ENCODE data around the gene CD207. TPM values are rescaled to one million over a fixed set of nuclear protein-coding genes. Genes with fewer than 3 reads are reported as not detected.

The CD207 gene
- total RNA-seq = not detected

DNA sequence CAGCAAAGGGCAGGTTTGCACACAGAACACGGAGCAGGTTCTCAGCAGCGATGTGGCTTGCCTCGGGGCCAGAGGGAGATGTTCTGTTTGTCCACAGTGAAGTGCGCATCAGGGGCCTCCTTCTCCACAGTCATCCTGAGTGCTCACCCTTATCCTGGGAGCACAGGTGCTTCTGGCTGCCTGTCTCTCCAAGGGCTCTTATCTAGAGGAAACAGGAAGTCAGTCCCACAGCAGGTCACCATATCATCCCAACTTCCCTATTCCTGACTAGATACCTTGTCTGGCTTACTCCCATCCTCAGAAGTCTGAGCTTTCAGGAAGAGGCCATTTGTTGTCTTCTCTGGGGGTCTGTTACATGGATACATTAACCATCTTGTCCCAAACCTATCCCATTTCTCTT lies at the start of gene CD207:
Gene CD207, minus strand, starts transcription at position 174 of the 400 bp plus-strand sequence. Its CDS starts 40 bp downstream, at position 134.

DNA sequence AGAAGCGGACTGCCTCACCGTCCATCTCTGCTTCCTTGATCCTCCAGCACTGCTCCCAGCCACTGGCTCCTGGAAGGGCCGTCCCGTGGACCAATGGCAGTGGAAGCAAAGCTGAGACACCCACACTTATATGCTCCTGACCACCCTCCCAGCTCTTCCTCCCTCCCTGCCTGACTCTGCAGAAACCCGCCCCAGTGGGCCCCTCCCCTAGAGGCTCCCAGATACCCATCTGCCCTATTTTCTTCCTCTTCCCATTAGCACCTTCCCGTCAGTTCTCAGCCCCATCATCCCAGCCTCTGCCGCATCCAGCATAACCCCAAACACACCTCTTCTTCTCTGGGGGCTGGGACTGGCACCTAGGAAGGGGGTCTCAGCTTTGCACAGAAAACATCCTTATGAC lies 15.1 kb downstream of the CD207 start, which contains the start of gene CLEC4F:
Gene CLEC4F, minus strand, starts transcription at position 101 of the 400 bp plus-strand sequence. Its CDS starts 76 bp downstream, at position 25.

DNA sequence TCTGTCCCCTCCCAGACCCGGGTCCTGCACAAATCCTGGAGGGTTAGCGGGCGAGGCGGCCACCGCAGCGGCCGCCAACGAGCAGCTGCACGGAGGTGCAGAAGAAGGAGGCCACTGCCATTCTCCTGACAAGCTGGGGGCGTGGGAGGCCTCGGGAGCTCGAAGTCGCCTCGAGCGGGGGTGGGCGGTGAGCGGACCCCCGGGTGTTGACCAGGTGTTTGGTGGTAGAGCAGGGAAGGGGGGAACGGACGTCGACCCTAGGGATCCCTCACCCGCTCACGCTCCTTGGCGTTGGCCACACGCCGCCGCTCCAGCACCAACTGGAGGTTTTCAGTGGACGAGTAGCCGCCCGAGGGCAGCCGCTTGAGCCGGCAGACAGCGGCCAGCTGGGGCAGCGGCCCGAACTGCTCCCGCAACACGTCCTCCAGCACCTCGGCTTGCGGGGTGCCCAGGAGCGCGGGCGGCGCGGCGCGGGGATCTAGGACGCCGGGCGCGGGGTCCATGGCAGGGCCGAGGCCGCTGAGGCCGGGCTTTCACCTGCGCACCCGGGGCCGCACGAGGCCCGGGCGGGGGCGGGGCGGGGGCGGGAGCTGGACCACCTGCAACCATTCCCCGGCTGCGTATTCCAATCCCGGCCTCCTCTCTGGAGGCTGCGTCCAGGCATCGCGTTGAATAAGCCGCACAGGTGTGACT lies 45.3 kb downstream of the CD207 start, which contains the start of gene FIGLA:
Gene FIGLA, minus strand, starts transcription at position 508 of the 693 bp plus-strand sequence. Its CDS starts 5 bp downstream, at position 503.

Small RNA genes lying within 50 kb of the gene (small RNA-seq; reads per million reads assigned to genes)
- gene HMGN2P21 (ENCODE audit: low replicate concordance) = not detected

Other genes with a start within 250 kb of the CD207 start
- gene ADD2, start 67.6 kb downstream of the CD207 start, total RNA-seq = 6.1 TPM
- not detected for gene FIGLA, start 45.2 kb downstream of the CD207 start, total RNA-seq
- not detected for gene CLEC4F, start 15.2 kb downstream of the CD207 start, total RNA-seq
- gene VAX2, start 64.8 kb upstream of the CD207 start, total RNA-seq = 0.35 TPM
- gene ATP6V1B1, start 100.1 kb upstream of the CD207 start, total RNA-seq = 73.2 TPM
- 0.41 TPM for gene ANKRD53, start 142.8 kb upstream of the CD207 start, total RNA-seq
- 33.7 TPM for gene TEX261, start 159.1 kb upstream of the CD207 start, total RNA-seq
- 50.1 TPM for gene NAGK, start 232.8 kb upstream of the CD207 start, total RNA-seq